Measurements from ENCODE around the gene PSAT1. TPM values are rescaled to one million over a fixed set of nuclear protein-coding genes. Genes with fewer than 3 reads are reported as not detected.

The PSAT1 gene
- total RNA-seq, 1 experiment from 2014 or later = 215 TPM

- Histone ChIP-seq H3T11ph (ENCODE audit: low read length) (no peak overlapping the region), H2AK5ac (ENCODE audit: insufficient read length, low read length) (no peak overlapping the region), H4K5ac (ENCODE audit: insufficient read length, low read depth, low read length) (no peak overlapping the region), H3K18ac (ENCODE audit: insufficient read length, low read depth, low read length) (peak overlapping the region; percentile 61), H4K91ac (ENCODE audit: insufficient read length, low read depth, low read length) (no peak overlapping the region), H3K9ac (ENCODE audit: extremely low read depth, insufficient read length, low read length) (peak overlapping the region; percentile 94), H3K79me2 (ENCODE audit: insufficient read depth, low read length) (peaks cover 22% of the 10 kb centered on the region; the same call in 1 of the 2 replicates), H3K4me1 (ENCODE audit: insufficient read depth, low read length) (no peaks in the 10 kb centered on the region), H2BK20ac (ENCODE audit: low read depth, low read length, poor library complexity, severe bottlenecking) (no peak overlapping the region), H3K23me2 (ENCODE audit: insufficient read length, low read depth, low read length, poor library complexity, severe bottlenecking) (peaks cover 13% of the 10 kb centered on the region), H2BK120ac (ENCODE audit: low read depth, low read length, poor library complexity, severe bottlenecking) (no peak overlapping the region), H3K27ac (ENCODE audit: insufficient read length, low read depth, low read length) (no peak overlapping the region), H3K56ac (ENCODE audit: insufficient read length, low read depth, low read length) (no peak overlapping the region), H3K14ac (ENCODE audit: insufficient read depth, low read length) (peak overlapping the region; percentile 97; the same call in 1 of the 2 replicates), H2AFZ (ENCODE audit: low read length) (no peak overlapping the region), H3K27me3 (ENCODE audit: insufficient read depth, low read length) (no peaks in the 10 kb centered on the region), H4K8ac (replicated peaks; ENCODE audit: insufficient read length, low read depth, low read length) (no peak overlapping the region), H3K23ac (ENCODE audit: insufficient read length, low read depth, low read length) (no peak overlapping the region), H4K20me1 (ENCODE audit: control insufficient read depth, insufficient read depth, insufficient read length) (no peaks in the 10 kb centered on the region), H3K4me2 (ENCODE audit: insufficient read depth, insufficient read length, low read length) (peak overlapping the region; percentile 90), H2BK12ac (ENCODE audit: insufficient read length, low read depth, low read length) (no peak overlapping the region), H2BK5ac (ENCODE audit: insufficient read length, low read length) (no peak overlapping the region), H3K4ac (ENCODE audit: low read depth, low read length) (no peak overlapping the region), H3K79me1 (ENCODE audit: insufficient read depth, low read depth, low read length, poor library complexity, severe bottlenecking) (peaks cover 4% of the 10 kb centered on the region), H2BK15ac (ENCODE audit: low read depth, low read length) (no peak overlapping the region), H3K9me3 (ENCODE audit: control insufficient read depth, low read depth, low read length) (no peaks in the 10 kb centered on the region)
- no peak for DNase-seq
- Mint-ChIP-seq H3K9me3 (peaks cover 0 to 3% of the 10 kb centered on the region in 2 experiments; a peak in 2 of 5 replicates), H3K4me1 (peaks cover 27% of the 10 kb centered on the region in 2 experiments), H3K27ac (peak overlapping the region; percentile 86 to 98 (median 98); a peak in 6 of 7 replicates), H3K36me3 (ENCODE audit: insufficient read depth in 1 of 3, low read depth in 3 of 3) (peaks cover 31 to 45% (median 44%) of the 10 kb centered on the region in 3 experiments), H3K4me3 (peak overlapping the region; percentile 96 to 99), H3K27me3 (ENCODE audit: low read depth) (no peaks in the 10 kb centered on the region; the same call in 1 of the 2 replicates)
- no CpG with 5 or more reads among the region's 10 CpGs for WGBS (ENCODE audit: extremely low coverage, insufficient read length, low lambda C conversion rate)
- TF ChIP-seq CTCF (conservative IDR thresholded peaks at IDR 0.05) = no peak
Measured at GRCh38 chr9:78297672-78297961, 692 bp downstream of the PSAT1 start.
